T-cell (primary cell): Measurements from ENCODE around the gene STX18. TPM values are rescaled to one million over a fixed set of nuclear protein-coding genes. Genes with fewer than 3 reads are reported as not detected.

Experiments
- ATAC-seq, 4 experiments: fragments of 200-7000 bp in 3 of 4; fragments of 150-1000 bp in 1 of 4; cut with Tn5 transposase; replicated peaks in 1 of 4; 1 replicate in 3 of 4; 2 replicates in 1 of 4; pipeline ENCODE4 v1.10.0; 2021; ENCODE audit warnings: moderate library complexity in 3 of 4, mild to moderate bottlenecking in 2 of 4, moderate number of reproducible peaks in 1 of 4
- CTCF ChIA-PET, 2 donors: fragments of 300-600 bp; sonication (Branson Sonifier 250); formaldehyde crosslinking; loops; one replicate each; lab custom pipeline; 2022; ENCODE audit warnings: antibody characterized with exemption in 2 of 2; lab: Charles Lee
- POLR2A ChIA-PET, 2 donors: fragments of 300-600 bp; sonication (Branson Sonifier 250); formaldehyde crosslinking; loops; one replicate each; lab custom pipeline; 2022; ENCODE audit warnings: antibody characterized with exemption in 2 of 2; lab: Charles Lee
- DNase-seq, 35 experiments: peaks; one replicate each; pipeline versions ENCODE4 v3.0.0 to v3.0.0-alpha.2; 2013 to 2023
- H3K27ac ChIP-seq: one replicate; pipeline ENCODE4 v1.5.1; 2013; ENCODE audit warnings: low read length
- H3K27me3 ChIP-seq, 2 experiments: replicated peaks in 1 of 2; 1 replicate in 1 of 2; 2 replicates in 1 of 2; pipeline versions ENCODE4 v1.6.1 to v1.7.0; 2013; ENCODE audit warnings: low read length in 1 of 2, mixed read lengths in 1 of 2; ENCODE audit not compliant: control insufficient read depth in 2 of 2, insufficient read depth in 2 of 2; ENCODE audit errors: extremely low read depth in 1 of 2
- H3K36me3 ChIP-seq, 2 donors: 1 replicate in 1 of 2; 2 replicates in 1 of 2; pipeline versions ENCODE4 v1.6.1 to v1.7.0; 2013; ENCODE audit warnings: low read length in 1 of 2; ENCODE audit not compliant: control insufficient read depth in 2 of 2, insufficient read depth in 1 of 2; ENCODE audit errors: extremely low read depth in 1 of 2
- H3K4me1 ChIP-seq, 2 experiments: 1 replicate in 1 of 2; 2 replicates in 1 of 2; pipeline versions ENCODE4 v1.6.1 to v1.7.0; 2013; ENCODE audit warnings: low read length in 2 of 2, mixed read lengths in 1 of 2; ENCODE audit not compliant: insufficient read depth in 2 of 2, control insufficient read depth in 1 of 2; ENCODE audit errors: extremely low read depth in 1 of 2
- H3K4me3 ChIP-seq, 2 donors: 1 replicate in 1 of 2; 2 replicates in 1 of 2; pipeline versions ENCODE4 v1.5.1 to v1.7.0; 2013; ENCODE audit warnings: mild to moderate bottlenecking in 2 of 2, low read length in 1 of 2, moderate library complexity in 1 of 2; ENCODE audit not compliant: control insufficient read depth in 1 of 2; ENCODE audit errors: extremely low read depth in 1 of 2
- H3K9me3 ChIP-seq: 2 replicates; pipeline ENCODE4 v1.7.0; 2013
- H3K27ac Mint-ChIP-seq, 2 donors: one replicate each; pipeline ENCODE4 v1.8.0; 2020 to 2021; ENCODE audit warnings: mild to moderate bottlenecking in 2 of 2, mixed read lengths in 2 of 2
- H3K27me3 Mint-ChIP-seq, 2 donors: one replicate each; pipeline ENCODE4 v1.8.0; 2021 to 2022; ENCODE audit warnings: mixed read lengths in 2 of 2
- H3K36me3 Mint-ChIP-seq: one replicate; pipeline ENCODE4 v1.8.0; 2021; ENCODE audit warnings: mixed read lengths
- H3K4me1 Mint-ChIP-seq, 3 donors: one replicate each; pipeline ENCODE4 v1.8.0; 2020 to 2022; ENCODE audit warnings: mixed read lengths in 3 of 3, mild to moderate bottlenecking in 1 of 3
- H3K4me3 Mint-ChIP-seq, 3 donors: one replicate each; pipeline ENCODE4 v1.8.0; 2020 to 2022; ENCODE audit warnings: mild to moderate bottlenecking in 3 of 3, mixed read lengths in 3 of 3, moderate library complexity in 3 of 3
- H3K9me3 Mint-ChIP-seq, 3 donors: one replicate each; pipeline ENCODE4 v1.8.0; 2020 to 2022; ENCODE audit warnings: mixed read lengths in 3 of 3
- WGBS: methylation state at CpG from one replicate; pipeline ENCODE4 v1.1.5; 2013; ENCODE audit warnings: missing lambda C conversion rate; ENCODE audit not compliant: insufficient coverage; 5-methylcytosine and 5-hydroxymethylcytosine counted together
- total RNA-seq, 35 experiments: library from RNA in 6 of 35; stranded (reverse) in 6 of 35; fragments of 120-200 nt in 1 of 35; gene quantifications; one replicate each; pipeline versions ENCODE4 v1.2.1 to v1.2.4 and lab custom pipeline; 2013 to 2026

STX18 gene
- total RNA-seq, 5 donors from 2014 or later (not counting 1 experiment from before 2014, with no cell fraction given), result 19.7 to 24.2 (median 22.3) TPM

GRCh38 chr4:4439782-4440181 lies 102.1 kb downstream of the STX18 start:
- Histone ChIP-seq H3K27me3 (no peaks in the 10 kb centered on the region), H3K9me3 (no peaks in the 10 kb centered on the region), H3K27ac (no peak overlapping the region), H3K36me3 (peaks cover 4 to 15% of the 10 kb centered on the region in 2 donors), H3K4me3 (no peak overlapping the region), H3K4me1 (no peaks in the 10 kb centered on the region)
- H3K9me3 Mint-ChIP-seq, result no peaks in the 10 kb centered on the region
- no peak overlapping the region for H3K4me3 Mint-ChIP-seq
- H3K36me3 Mint-ChIP-seq, result peaks cover 35% of the 10 kb centered on the region
- POLR2A ChIA-PET, result no interaction called here
- no peaks in the 10 kb centered on the region for H3K27me3 Mint-ChIP-seq
- no peak overlapping the region for H3K27ac Mint-ChIP-seq
- WGBS, result 77% methylated on average over 2 of the region's 4 CpGs
- CTCF ChIA-PET, result no interaction called here
- ATAC-seq (no peak), DNase-seq (no peak)
- H3K4me1 Mint-ChIP-seq, result no peaks in the 10 kb centered on the region

- H3K27me3 Mint-ChIP-seq, result no peaks in the 10 kb centered on the region
- peaks cover 4 to 19% of the 10 kb centered on the region in 2 donors for H3K36me3 ChIP-seq
- ChIA-PET POLR2A (no interaction called here), CTCF (no interaction called here)
- H3K9me3 ChIP-seq, result no peaks in the 10 kb centered on the region
- no peak for DNase-seq
- no peak overlapping the region for H3K4me3 ChIP-seq
- H3K4me3 Mint-ChIP-seq, result no peak overlapping the region
- H3K27ac Mint-ChIP-seq, result no peak overlapping the region
- H3K36me3 Mint-ChIP-seq, result peaks cover 30% of the 10 kb centered on the region
- H3K9me3 Mint-ChIP-seq, result no peaks in the 10 kb centered on the region
- no peak for ATAC-seq
- no peak overlapping the region for H3K27ac ChIP-seq
- no peaks in the 10 kb centered on the region for H3K4me1 ChIP-seq
- H3K27me3 ChIP-seq, result no peaks in the 10 kb centered on the region
- H3K4me1 Mint-ChIP-seq, result no peaks in the 10 kb centered on the region
These were observed 103.0 kb downstream of the STX18 start for GRCh38 chr4:4438891-4439290.

DNA sequence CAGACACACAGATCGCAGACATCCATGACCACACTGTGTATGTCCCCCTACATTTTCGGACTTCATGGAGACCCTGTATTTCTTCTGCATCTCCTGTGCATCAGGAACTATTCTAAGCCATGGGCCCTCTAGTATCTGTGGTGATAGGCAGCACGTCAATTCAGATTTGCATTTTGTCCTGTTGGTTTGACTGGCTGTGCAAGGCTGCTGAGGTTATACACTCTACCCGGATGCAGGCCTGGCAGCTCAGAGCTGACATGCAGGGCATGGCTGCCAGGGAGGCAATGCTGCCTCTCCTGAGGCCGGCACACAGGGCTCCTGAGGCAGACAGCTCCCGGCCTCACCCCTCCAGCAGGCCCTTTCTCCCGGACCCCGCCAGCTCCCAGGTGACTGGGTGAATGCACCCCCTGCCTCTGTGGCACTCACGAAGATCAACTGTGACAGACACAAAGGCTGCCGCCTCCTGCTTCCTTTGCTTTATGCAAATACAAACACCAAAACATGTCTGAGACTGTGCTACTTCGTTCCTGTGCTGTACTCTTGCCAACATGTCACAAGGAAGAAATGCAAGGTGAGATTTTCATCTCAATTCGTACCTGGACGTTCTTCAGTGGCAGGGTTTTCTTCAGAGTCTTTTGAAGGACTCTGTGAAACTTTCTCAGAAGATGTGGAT lies 103.9 kb downstream of the STX18 start:
- Histone ChIP-seq H3K36me3 (peaks cover 4 to 23% of the 10 kb centered on the region in 2 donors), H3K27ac (no peak overlapping the region), H3K4me1 (no peaks in the 10 kb centered on the region), H3K9me3 (no peaks in the 10 kb centered on the region), H3K27me3 (no peaks in the 10 kb centered on the region), H3K4me3 (no peak overlapping the region)
- no peak overlapping the region for H3K27ac Mint-ChIP-seq
- ChIA-PET POLR2A (no interaction called here), CTCF (interaction anchor here in 1 of 2 donors (0.5 kb wide), 1 partner anchor 186 kb away, joined by 10 read pairs; no protein-coding TSS in a partner anchor)
- H3K36me3 Mint-ChIP-seq, result peaks cover 34% of the 10 kb centered on the region
- no peak overlapping the region for H3K4me3 Mint-ChIP-seq
- no peaks in the 10 kb centered on the region for H3K27me3 Mint-ChIP-seq
- WGBS, result 89% methylated on average over 10 of the region's 13 CpGs
- no peaks in the 10 kb centered on the region for H3K4me1 Mint-ChIP-seq
- H3K9me3 Mint-ChIP-seq, result no peaks in the 10 kb centered on the region
- no peak for ATAC-seq
- no peak for DNase-seq

GRCh38 chr4:4436244-4436823 lies 105.5 kb downstream of the STX18 start:
- Mint-ChIP-seq H3K4me3 (no peak overlapping the region), H3K27me3 (no peaks in the 10 kb centered on the region), H3K27ac (no peak overlapping the region), H3K4me1 (peaks cover 0 to 2% (median 2%) of the 10 kb centered on the region in 3 donors), H3K36me3 (peaks cover 40% of the 10 kb centered on the region), H3K9me3 (no peaks in the 10 kb centered on the region)
- no peak overlapping the region for H3K27ac ChIP-seq
- no peaks in the 10 kb centered on the region for H3K4me1 ChIP-seq
- whole genome bisulfite sequencing, result 63% methylated on average over 2 of the region's 2 CpGs
- H3K27me3 ChIP-seq, result no peaks in the 10 kb centered on the region
- POLR2A ChIA-PET, result interaction anchor here in 1 of 2 donors (0.6 kb wide), 1 partner anchor 188 kb away, joined by 4 read pairs; no protein-coding TSS in a partner anchor
- DNase-seq (no peak), ATAC-seq (no peak)
- H3K9me3 ChIP-seq, result no peaks in the 10 kb centered on the region
- no peak overlapping the region for H3K4me3 ChIP-seq
- CTCF ChIA-PET, result interaction anchor here (0.6 to 1.2 kb wide), 2 partner anchors 11 to 188 kb away, joined by 3 to 5 read pairs; no protein-coding TSS in a partner anchor
- peaks cover 9 to 29% of the 10 kb centered on the region in 2 donors for H3K36me3 ChIP-seq

GRCh38 chr4:4433941-4434340 lies 107.9 kb downstream of the STX18 start:
- no peak overlapping the region for H3K4me3 Mint-ChIP-seq
- no peaks in the 10 kb centered on the region for H3K27me3 Mint-ChIP-seq
- 85% methylated on average over 3 of the region's 4 CpGs for WGBS
- H3K27ac ChIP-seq, result no peak overlapping the region
- no peaks in the 10 kb centered on the region for H3K9me3 Mint-ChIP-seq
- peaks cover 13 to 29% of the 10 kb centered on the region in 2 donors for H3K36me3 ChIP-seq
- no peak overlapping the region for H3K4me3 ChIP-seq
- H3K36me3 Mint-ChIP-seq, result peaks cover 38% of the 10 kb centered on the region
- ChIA-PET POLR2A (no interaction called here), CTCF (interaction anchor here (0.6 to 1.5 kb wide), 3 partner anchors 14 to 174 kb away, joined by 3 to 7 read pairs (median 6); no protein-coding TSS in a partner anchor)
- no peak overlapping the region for H3K27ac Mint-ChIP-seq
- no peaks in the 10 kb centered on the region for H3K9me3 ChIP-seq
- peaks cover 0 to 8% (median 6%) of the 10 kb centered on the region in 3 donors for H3K4me1 Mint-ChIP-seq
- DNase-seq (no peak), ATAC-seq (no peak)
- H3K27me3 ChIP-seq, result no peaks in the 10 kb centered on the region
- H3K4me1 ChIP-seq, result no peaks in the 10 kb centered on the region

GRCh38 chr4:4432341-4433125 lies 109.3 kb downstream of the STX18 start:
- H3K9me3 Mint-ChIP-seq, result no peaks in the 10 kb centered on the region
- H3K36me3 ChIP-seq, result peaks cover 14 to 19% of the 10 kb centered on the region in 2 donors
- no peaks in the 10 kb centered on the region for H3K27me3 Mint-ChIP-seq
- no peak overlapping the region for H3K27ac ChIP-seq
- no peaks in the 10 kb centered on the region for H3K27me3 ChIP-seq
- H3K36me3 Mint-ChIP-seq, result peaks cover 34% of the 10 kb centered on the region
- peak overlapping the region in 1 of 2 donors; percentile 0 for H3K27ac Mint-ChIP-seq
- ATAC-seq, result no peak
- no peak overlapping the region for H3K4me3 ChIP-seq
- no peaks in the 10 kb centered on the region for H3K4me1 ChIP-seq
- peaks cover 0 to 8% (median 6%) of the 10 kb centered on the region in 3 donors for H3K4me1 Mint-ChIP-seq
- no peak for DNase-seq
- no peaks in the 10 kb centered on the region for H3K9me3 ChIP-seq
- CTCF ChIA-PET, result interaction anchor here (0.8 to 4.0 kb wide), 4 partner anchors 13 to 173 kb away, joined by 3 to 21 read pairs (median 4); no protein-coding TSS in a partner anchor
- WGBS, result 97% methylated on average over 10 of the region's 11 CpGs
- POLR2A ChIA-PET, result no interaction called here
- H3K4me3 Mint-ChIP-seq, result no peak overlapping the region
